BE2C (cell line): Measurements from ENCODE around the gene AUH.

Experiments used
- DNase-seq: peaks from one replicate; pipeline ENCODE4 v3.0.0-alpha.2; 2020
- H3K27me3 ChIP-seq: fragments of 250-450 bp; sonication (Bioruptor Pico); 2 replicates; pipeline ENCODE4 v1.5.1; 2020; ENCODE audit warnings: mild to moderate bottlenecking
- H3K36me3 ChIP-seq: fragments of 250-450 bp; sonication (Bioruptor Pico); 2 replicates; pipeline ENCODE4 v1.5.1; 2020; ENCODE audit warnings: mild to moderate bottlenecking
- H3K4me1 ChIP-seq: fragments of 250-450 bp; sonication (Bioruptor Pico); 2 replicates; pipeline ENCODE4 v1.5.1; 2020
- H3K4me3 ChIP-seq: 2 replicates; pipeline ENCODE4 v1.5.1; 2011; ENCODE audit warnings: low read depth, low read length
- H3K9me3 ChIP-seq: fragments of 250-450 bp; sonication (Bioruptor Pico); 2 replicates; pipeline ENCODE4 v1.5.1; 2020
- CTCF ChIP-seq: IDR thresholded peaks from 2 replicates; pipeline ENCODE4 v1.5.1; 2012; ENCODE audit warnings: mild to moderate bottlenecking, low read depth, low read length

The AUH gene

DNA sequence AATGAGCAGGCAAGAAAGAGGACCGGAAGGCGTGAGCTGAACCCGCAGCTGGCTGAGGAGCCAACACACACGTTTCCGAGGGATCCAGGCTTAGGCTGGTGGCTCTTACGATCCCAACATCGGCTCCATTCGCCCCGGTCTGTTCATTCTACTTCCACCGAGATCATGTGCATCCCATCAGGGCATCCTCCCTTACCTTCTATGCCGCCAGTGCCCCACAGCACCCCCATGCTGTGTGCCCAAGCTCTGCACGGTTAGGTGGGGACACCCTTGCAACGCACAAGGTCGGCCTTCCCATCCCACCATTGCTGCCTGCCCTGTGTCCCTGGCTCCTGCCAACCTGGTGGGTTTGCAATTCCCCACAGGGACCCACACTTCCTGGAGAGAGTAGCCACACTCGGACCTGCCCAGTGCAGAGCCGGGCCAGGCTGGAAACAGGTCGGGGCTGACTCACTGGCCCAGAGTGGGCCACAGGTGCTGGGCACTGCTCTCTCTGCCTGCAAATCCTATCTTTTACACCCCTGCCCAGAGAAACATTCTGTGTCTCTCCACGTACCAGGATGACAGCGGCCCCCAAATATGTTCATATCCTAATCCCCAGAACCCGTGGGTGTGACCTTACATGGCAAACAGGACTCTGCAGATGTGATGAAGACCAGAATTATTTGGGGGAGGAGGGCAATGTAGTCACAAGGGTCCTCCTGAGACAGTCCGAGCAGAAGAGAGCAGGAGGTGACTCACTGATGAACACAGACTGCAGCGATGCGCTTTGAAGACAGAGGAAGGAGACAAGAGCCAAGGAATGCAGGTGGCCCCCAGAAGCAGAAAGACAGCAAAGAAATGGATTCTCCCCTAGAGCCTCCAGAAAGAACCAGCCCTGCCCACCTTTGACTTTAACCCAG, 182.2 kb downstream of the AUH start:
- no peaks in the 10 kb centered on the region for H3K27me3 ChIP-seq
- no peak for DNase-seq
- H3K4me1 ChIP-seq = no peaks in the 10 kb centered on the region
- H3K4me3 ChIP-seq = no peak overlapping the region
- no peaks in the 10 kb centered on the region for H3K9me3 ChIP-seq
- no peaks in the 10 kb centered on the region for H3K36me3 ChIP-seq
- TF ChIP-seq CTCF = no peak

GRCh38 chr9:91178281-91179236, 183.2 kb downstream of the AUH start:
- no peaks in the 10 kb centered on the region for H3K9me3 ChIP-seq
- H3K4me3 ChIP-seq = no peak overlapping the region
- H3K4me1 ChIP-seq = no peaks in the 10 kb centered on the region
- no peaks in the 10 kb centered on the region for H3K27me3 ChIP-seq
- no peak for TF ChIP-seq CTCF
- no peaks in the 10 kb centered on the region for H3K36me3 ChIP-seq
- DNase-seq = no peak

DNA sequence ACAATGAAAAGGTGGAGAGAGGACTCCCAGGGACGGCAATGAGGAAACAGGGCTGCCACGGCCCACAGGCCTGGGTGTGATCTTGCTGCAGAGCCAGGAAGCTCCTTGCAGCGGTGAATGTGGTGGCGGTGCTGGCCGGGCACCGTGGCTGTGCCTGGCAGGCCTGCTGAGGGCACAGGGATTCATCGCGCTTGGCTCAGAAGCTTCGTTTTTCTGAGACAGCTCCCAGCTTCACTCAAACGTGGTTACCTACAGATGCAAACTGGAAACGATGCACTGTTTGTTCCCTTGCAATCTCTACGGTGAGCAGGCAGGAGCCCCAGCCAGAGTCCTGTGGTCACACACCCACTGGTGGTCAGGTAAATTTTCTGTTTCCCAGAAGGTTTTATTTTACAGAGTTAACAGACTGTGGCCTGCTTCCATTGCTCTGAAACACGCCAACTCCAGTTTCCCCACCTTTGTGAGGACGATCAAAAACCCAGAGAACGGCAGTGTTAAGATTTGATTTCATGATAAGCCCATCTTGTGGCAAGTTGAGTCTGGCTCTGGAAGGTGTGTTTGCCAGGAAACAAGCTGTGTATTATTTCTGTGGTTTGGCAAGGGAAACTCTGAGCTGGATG, 183.9 kb downstream of the AUH start:
- no peak overlapping the region for H3K4me3 ChIP-seq
- H3K36me3 ChIP-seq = no peaks in the 10 kb centered on the region
- no peak for TF ChIP-seq CTCF
- DNase-seq = no peak
- no peaks in the 10 kb centered on the region for H3K9me3 ChIP-seq
- H3K4me1 ChIP-seq = no peaks in the 10 kb centered on the region
- no peaks in the 10 kb centered on the region for H3K27me3 ChIP-seq

GRCh38 chr9:91177081-91177480, 184.6 kb downstream of the AUH start:
- no peak overlapping the region for H3K4me3 ChIP-seq
- no peak for DNase-seq
- TF ChIP-seq CTCF = no peak
- no peaks in the 10 kb centered on the region for H3K9me3 ChIP-seq
- H3K4me1 ChIP-seq = no peaks in the 10 kb centered on the region
- H3K36me3 ChIP-seq = no peaks in the 10 kb centered on the region
- H3K27me3 ChIP-seq = no peaks in the 10 kb centered on the region

- no peaks in the 10 kb centered on the region for H3K9me3 ChIP-seq
- TF ChIP-seq CTCF = no peak
- DNase-seq = no peak
- no peaks in the 10 kb centered on the region for H3K36me3 ChIP-seq
- no peaks in the 10 kb centered on the region for H3K27me3 ChIP-seq
- H3K4me3 ChIP-seq = no peak overlapping the region
- no peaks in the 10 kb centered on the region for H3K4me1 ChIP-seq
These were observed 185.3 kb downstream of the AUH start for GRCh38 chr9:91176426-91176825.
